ENCODE results near the gene NACC2.
"Not testable (repeated sequence)": the region's sequence is repeated elsewhere in the genome, so short reads cannot be mapped to it uniquely, and the experiment has no call there.

Gene NACC2

GRCh38 chr9:136028760-136029470 lies 66.2 kb downstream of the NACC2 start:
- no peak for DNase-seq (ENCODE audit: low read depth, low spot score)
- H3K4me3 ChIP-seq (ENCODE audit: low read depth, low read length) = no peak overlapping the region
- ChIA-PET POLR2A (no interaction called here), CTCF (interaction anchor here (1.4 kb wide), 1 partner anchor 10 kb away, joined by 4 read pairs; no protein-coding TSS in a partner anchor)
- TF ChIP-seq, protein P1, sequence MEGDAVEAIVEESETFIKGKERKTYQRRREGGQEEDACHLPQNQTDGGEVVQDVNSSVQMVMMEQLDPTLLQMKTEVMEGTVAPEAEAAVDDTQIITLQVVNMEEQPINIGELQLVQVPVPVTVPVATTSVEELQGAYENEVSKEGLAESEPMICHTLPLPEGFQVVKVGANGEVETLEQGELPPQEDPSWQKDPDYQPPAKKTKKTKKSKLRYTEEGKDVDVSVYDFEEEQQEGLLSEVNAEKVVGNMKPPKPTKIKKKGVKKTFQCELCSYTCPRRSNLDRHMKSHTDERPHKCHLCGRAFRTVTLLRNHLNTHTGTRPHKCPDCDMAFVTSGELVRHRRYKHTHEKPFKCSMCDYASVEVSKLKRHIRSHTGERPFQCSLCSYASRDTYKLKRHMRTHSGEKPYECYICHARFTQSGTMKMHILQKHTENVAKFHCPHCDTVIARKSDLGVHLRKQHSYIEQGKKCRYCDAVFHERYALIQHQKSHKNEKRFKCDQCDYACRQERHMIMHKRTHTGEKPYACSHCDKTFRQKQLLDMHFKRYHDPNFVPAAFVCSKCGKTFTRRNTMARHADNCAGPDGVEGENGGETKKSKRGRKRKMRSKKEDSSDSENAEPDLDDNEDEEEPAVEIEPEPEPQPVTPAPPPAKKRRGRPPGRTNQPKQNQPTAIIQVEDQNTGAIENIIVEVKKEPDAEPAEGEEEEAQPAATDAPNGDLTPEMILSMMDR (IDR thresholded peaks at IDR 0.05; ENCODE audit: insufficient read depth, low read length, missing control alignments) = no peak

- CTCF ChIA-PET = interaction anchor here (1.3 kb wide), 1 partner anchor 8 kb away, joined by 3 read pairs; no protein-coding TSS in a partner anchor
- H3K4me3 ChIP-seq (ENCODE audit: low read depth, low read length); DNase-seq (ENCODE audit: low read depth, low spot score); POLR2A ChIA-PET: not testable (repeated sequence)
Measured at GRCh38 chr9:136026943-136027289, 68.2 kb downstream of the NACC2 start.

GRCh38 chr9:136026266-136026942 lies 68.7 kb downstream of the NACC2 start:
- POLR2A ChIA-PET = no interaction called here
- CTCF ChIA-PET = interaction anchor here (1.3 kb wide), 1 partner anchor 8 kb away, joined by 3 read pairs; no protein-coding TSS in a partner anchor
- TF ChIP-seq, protein P1 (IDR thresholded peaks at IDR 0.05; ENCODE audit: insufficient read depth, low read length, missing control alignments) = no peak
- H3K4me3 ChIP-seq (ENCODE audit: low read depth, low read length) = no peak overlapping the region
- DNase-seq (ENCODE audit: low read depth, low spot score) = no peak

DNA sequence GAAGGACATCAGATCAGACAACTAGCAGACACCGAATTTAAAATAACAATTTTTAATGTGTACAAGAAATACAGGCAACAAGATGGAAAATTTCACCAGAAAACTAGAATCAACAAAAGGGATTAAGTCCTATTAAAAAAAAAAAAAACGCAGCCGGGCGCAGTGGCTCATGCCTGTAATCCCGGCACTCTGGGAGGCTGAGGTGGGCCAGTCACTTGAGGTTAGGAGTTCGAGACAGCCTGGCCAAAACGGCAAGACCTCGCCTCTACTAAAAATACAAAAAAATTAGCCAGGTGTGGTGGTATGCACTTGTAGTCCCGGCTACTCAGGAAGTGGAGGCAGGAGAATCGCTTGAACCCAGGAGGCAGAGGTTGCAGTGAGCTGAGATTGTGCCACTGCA lies 69.6 kb downstream of the NACC2 start:
- POLR2A ChIA-PET = no interaction called here
- CTCF ChIA-PET = no interaction called here
- no peak for DNase-seq (ENCODE audit: low read depth, low spot score)
- H3K4me3 ChIP-seq (ENCODE audit: low read depth, low read length) = no peak overlapping the region
- TF ChIP-seq, protein P1 (IDR thresholded peaks at IDR 0.05; ENCODE audit: insufficient read depth, low read length, missing control alignments) = no peak

DNA sequence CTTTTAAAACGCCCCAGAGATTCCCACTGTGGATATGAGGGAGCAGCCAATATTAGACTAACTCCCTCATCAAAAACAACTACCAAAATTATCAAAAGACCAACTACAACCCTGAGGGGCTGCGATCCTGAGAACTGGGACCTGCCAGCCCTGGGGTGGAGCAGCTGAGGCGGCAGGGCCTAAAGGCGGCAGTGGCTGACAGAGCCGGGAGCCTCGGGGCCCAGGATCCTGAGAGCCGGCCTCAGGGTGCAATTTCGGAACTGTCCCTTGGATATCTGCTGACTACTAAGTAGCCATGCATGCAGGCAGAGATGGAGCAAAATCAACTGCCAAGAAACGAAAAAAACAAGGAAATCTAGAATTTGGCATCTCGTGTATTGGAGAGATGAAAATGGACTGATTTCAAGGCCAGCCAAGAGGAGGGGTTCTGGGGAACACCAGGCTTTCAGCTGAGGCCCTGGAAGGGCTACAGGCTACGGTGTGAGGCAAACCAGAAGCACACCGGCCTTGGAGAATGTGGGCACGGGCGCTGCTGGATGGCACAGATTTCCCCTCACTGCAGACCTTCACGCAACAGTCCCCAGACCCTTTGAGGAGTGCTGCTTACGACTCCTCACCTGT lies 70.3 kb downstream of the NACC2 start:
- ChIA-PET POLR2A (no interaction called here), CTCF (interaction anchor here (1.5 kb wide), 1 partner anchor 258 kb away, joined by 3 read pairs; no protein-coding TSS in a partner anchor)
- H3K4me3 ChIP-seq (ENCODE audit: low read depth, low read length) = no peak overlapping the region
- TF ChIP-seq, protein P1 (IDR thresholded peaks at IDR 0.05; ENCODE audit: insufficient read depth, low read length, missing control alignments) = no peak
- no peak for DNase-seq (ENCODE audit: low read depth, low spot score)

GRCh38 chr9:136024286-136024685 lies 70.8 kb downstream of the NACC2 start:
- CTCF ChIA-PET = interaction anchor here (1.5 kb wide), 1 partner anchor 259 kb away, joined by 3 read pairs; no protein-coding TSS in a partner anchor
- H3K4me3 ChIP-seq (ENCODE audit: low read depth, low read length) = no peak overlapping the region
- no peak for DNase-seq (ENCODE audit: low read depth, low spot score)
- TF ChIP-seq, protein P1 (IDR thresholded peaks at IDR 0.05; ENCODE audit: insufficient read depth, low read length, missing control alignments) = no peak
- POLR2A ChIA-PET = no interaction called here
